Tibial nerve (tissue), 4 donors: Measurements from ENCODE around the gene SCPEP1. TPM values are rescaled to one million over a fixed set of nuclear protein-coding genes. Genes with fewer than 3 reads are reported as not detected.
"Not testable (repeated sequence)": the region's sequence is repeated elsewhere in the genome, so short reads cannot be mapped to it uniquely, and the experiment has no call there.

ENCODE experiments used
- DNase-seq, 2 donors: peaks; one replicate each; pipeline ENCODE4 v3.0.0-alpha.2; 2019; ENCODE audit warnings: low spot score in 2 of 2
- H3K27ac ChIP-seq, 4 donors: fragments of 200-600 bp; sonication (generic) in 3 of 4; one replicate each; pipeline ENCODE4 v1.5.1; 2017 to 2019; ENCODE audit warnings: mild to moderate bottlenecking in 1 of 4
- H3K27me3 ChIP-seq, 2 donors: fragments of 200-600 bp; sonication (generic) in 1 of 2; one replicate each; pipeline versions ENCODE4 v1.5.1 to v1.6.0; 2017 to 2019
- H3K36me3 ChIP-seq, 3 donors: fragments of 200-600 bp; sonication (generic); one replicate each; pipeline ENCODE4 v1.5.1; 2018 to 2019
- H3K4me1 ChIP-seq, 4 donors: fragments of 200-600 bp; sonication (generic) in 3 of 4; one replicate each; pipeline ENCODE4 v1.5.1; 2017 to 2019
- H3K4me3 ChIP-seq, 4 donors: fragments of 200-600 bp; sonication (generic) in 3 of 4; one replicate each; pipeline ENCODE4 v1.5.1; 2017 to 2019; ENCODE audit warnings: mild to moderate bottlenecking in 1 of 4, moderate library complexity in 1 of 4
- H3K9me3 ChIP-seq, 4 donors: fragments of 200-600 bp; sonication (generic) in 3 of 4; one replicate each; pipeline ENCODE4 v1.5.1; 2017 to 2019
- CTCF ChIP-seq, 5 experiments: fragments of 200-600 bp in 3 of 5; fragments of 450-650 bp in 2 of 5; sonication (generic) in 3 of 5; IDR thresholded peaks; one replicate each; pipeline ENCODE4 v1.5.1; 2016 to 2019; ENCODE audit warnings: antibody characterized with exemption in 5 of 5, mild to moderate bottlenecking in 3 of 5, moderate library complexity in 2 of 5
- EP300 ChIP-seq, 2 donors: sonication (generic); formaldehyde crosslinking; IDR thresholded peaks; one replicate each; pipeline ENCODE4 v1.6.1; 2017; ENCODE audit warnings: antibody characterized with exemption in 2 of 2, mild to moderate bottlenecking in 1 of 2
- POLR2A ChIP-seq, 2 donors: fragments of 450-650 bp; IDR thresholded peaks; one replicate each; pipeline ENCODE4 v1.6.1; 2017; ENCODE audit warnings: antibody characterized with exemption in 2 of 2, mild to moderate bottlenecking in 2 of 2, moderate library complexity in 2 of 2
- WGBS, 2 donors: methylation state at CpG; one replicate each; pipeline ENCODE4 v1.1.5; 2018; 5-methylcytosine and 5-hydroxymethylcytosine counted together
- total RNA-seq, 4 donors: library from RNA; depleted of rRNA; stranded (reverse); fragments of >200 nt; gene quantifications; one replicate each; pipeline ENCODE4 v1.1.0, GENCODE V29; 2016

The SCPEP1 gene
- total RNA-seq, 4 donors from 2014 or later: 50.5 to 70.6 (median 57.2) TPM

- no peak for DNase-seq
- no peak for TF ChIP-seq CTCF (IDR thresholded peaks at IDR 0.05)
- TF ChIP-seq POLR2A (IDR thresholded peaks at IDR 0.05): no peak
- TF ChIP-seq EP300 (IDR thresholded peaks at IDR 0.05): no peak
- H3K9me3 ChIP-seq: no peaks in the 10 kb centered on the region
- H3K27ac ChIP-seq: peak overlapping the region in 1 of 4 donors; percentile 78
- H3K4me1 ChIP-seq: peaks cover 0 to 20% (median 9%) of the 10 kb centered on the region in 4 donors
- 33 to 47% methylated on average over 11 of the region's 11 CpGs for WGBS, 2 donors
- no peaks in the 10 kb centered on the region for H3K27me3 ChIP-seq
- H3K4me3 ChIP-seq: peak overlapping the region; percentile 43 to 65 (median 56)
- H3K36me3 ChIP-seq: peaks cover 0 to 13% (median 0%) of the 10 kb centered on the region in 3 donors
Observed at GRCh38 chr17:56976941-56977608, 856 bp upstream of the SCPEP1 start.

- DNase-seq: no peak
- H3K9me3 ChIP-seq: no peaks in the 10 kb centered on the region
- H3K4me1 ChIP-seq: peaks cover 0 to 20% (median 9%) of the 10 kb centered on the region in 4 donors
- peak overlapping the region; percentile 29 to 78 (median 54) for H3K27ac ChIP-seq
- TF ChIP-seq POLR2A (IDR thresholded peaks at IDR 0.05) (no peak), CTCF (IDR thresholded peaks at IDR 0.05) (no peak), EP300 (IDR thresholded peaks at IDR 0.05) (no peak)
- H3K4me3 ChIP-seq: peak overlapping the region; percentile 43 to 65 (median 56)
- peaks cover 0 to 20% (median 0%) of the 10 kb centered on the region in 3 donors for H3K36me3 ChIP-seq
- H3K27me3 ChIP-seq: no peaks in the 10 kb centered on the region
- 33 to 35% methylated on average over 11 of the region's 11 CpGs for WGBS, 2 donors
Observed at GRCh38 chr17:56978441-56979090, 635 bp downstream of the SCPEP1 start.

GRCh38 chr17:56979091-56979480 is 1.2 kb downstream of the SCPEP1 start:
- no peak for DNase-seq

GRCh38 chr17:56980526-56980925 is 2.6 kb downstream of the SCPEP1 start:
- not testable (repeated sequence) for H3K27ac ChIP-seq, DNase-seq, H3K4me3 ChIP-seq, H3K9me3 ChIP-seq, H3K27me3 ChIP-seq
- Histone ChIP-seq H3K4me1 (peaks cover 0 to 20% (median 9%) of the 10 kb centered on the region in 4 donors), H3K36me3 (peaks cover 0 to 38% (median 4%) of the 10 kb centered on the region in 3 donors)
- 89 to 95% methylated on average over 12 of the region's 12 CpGs for WGBS, 2 donors

More at GRCh38 chr17:56979091-56979480, 1.2 kb downstream of the SCPEP1 start:
- H3K36me3 ChIP-seq: peaks cover 0 to 24% (median 0%) of the 10 kb centered on the region in 3 donors
- 57 to 61% methylated on average over 3 of the region's 3 CpGs for WGBS, 2 donors
- TF ChIP-seq EP300 (IDR thresholded peaks at IDR 0.05) (no peak), CTCF (IDR thresholded peaks at IDR 0.05) (no peak), POLR2A (IDR thresholded peaks at IDR 0.05) (no peak)
- peak overlapping the region in 2 of 4 donors; percentile 52 to 78 for H3K27ac ChIP-seq
- H3K4me3 ChIP-seq: peak overlapping the region in 2 of 4 donors; percentile 61 to 65
- H3K27me3 ChIP-seq: no peaks in the 10 kb centered on the region
- H3K4me1 ChIP-seq: peaks cover 0 to 20% (median 9%) of the 10 kb centered on the region in 4 donors
- H3K9me3 ChIP-seq: no peaks in the 10 kb centered on the region

- Histone ChIP-seq H3K27me3 (no peaks in the 10 kb centered on the region), H3K9me3 (no peaks in the 10 kb centered on the region), H3K36me3 (peaks cover 0 to 56% (median 15%) of the 10 kb centered on the region in 3 donors), H3K27ac (no peak overlapping the region), H3K4me3 (no peak overlapping the region), H3K4me1 (peaks cover 0 to 15% (median 7%) of the 10 kb centered on the region in 4 donors)
- no peak for DNase-seq
- TF ChIP-seq EP300 (IDR thresholded peaks at IDR 0.05) (no peak), CTCF (IDR thresholded peaks at IDR 0.05) (no peak), POLR2A (IDR thresholded peaks at IDR 0.05) (no peak)
- WGBS, 2 donors: 91 to 92% methylated on average over 8 of the region's 8 CpGs
Observed at GRCh38 chr17:56982312-56982711, 4.4 kb downstream of the SCPEP1 start.
